IMR-90 (cell line): ENCODE data around the gene CYP24A1. TPM values are rescaled to one million over a fixed set of nuclear protein-coding genes. Genes with fewer than 3 reads are reported as not detected.

Experiments
- ATAC-seq: fragments of 200-7000 bp; cut with Tn5 transposase; 2 replicates; pipeline ENCODE4 v1.9.1; 2020; ENCODE audit warnings: low read depth, mild to moderate bottlenecking, moderate library complexity
- BruUV-seq: library from RNA; stranded (reverse); fragments of 400-500 nt; replicated peaks from 2 replicates; lab custom pipeline; 2021; lab: Mats Ljungman, UMichigan
- CTCF ChIA-PET: fragments of 300-600 bp; formaldehyde crosslinking; extraction: SDS; loops from one replicate; lab custom pipeline; 2021; ENCODE audit warnings: antibody characterized with exemption; lab: Yijun Ruan, JAX
- POLR2A ChIA-PET: fragments of 300-600 bp; sonication (Branson Sonifier 250); formaldehyde crosslinking; loops from one replicate; lab custom pipeline; 2022; ENCODE audit warnings: antibody characterized with exemption; ENCODE audit not compliant: unreplicated experiment; lab: Charles Lee
- DNase-seq: peaks from one replicate; pipeline ENCODE4 v3.0.0; 2013
- H2AFZ ChIP-seq: replicated peaks from 2 replicates; pipeline ENCODE3; 2013; ENCODE audit warnings: low read length, mild to moderate bottlenecking; ENCODE audit not compliant: poor library complexity
- H2AK5ac ChIP-seq: 2 replicates; pipeline ENCODE4 v1.6.1; 2013; ENCODE audit warnings: low read depth, low read length, inconsistent platforms
- H2AK9ac ChIP-seq: replicated peaks from 2 replicates; pipeline ENCODE3; 2013; ENCODE audit warnings: mild to moderate bottlenecking, low read depth, low read length, moderate library complexity; ENCODE audit not compliant: poor library complexity
- H2BK120ac ChIP-seq: 2 replicates; pipeline ENCODE4 v1.6.1; 2013; ENCODE audit warnings: low read depth, low read length, inconsistent platforms
- H2BK15ac ChIP-seq: 3 replicates; pipeline ENCODE4 v1.6.1; 2013; ENCODE audit warnings: low read depth, low read length, inconsistent platforms
- H2BK20ac ChIP-seq: 2 replicates; pipeline ENCODE4 v1.6.1; 2013; ENCODE audit warnings: low read depth, mild to moderate bottlenecking, inconsistent platforms, low read length, moderate library complexity
- H2BK5ac ChIP-seq: 2 replicates; pipeline ENCODE4 v1.6.1; 2013; ENCODE audit warnings: mild to moderate bottlenecking, low read depth, low read length, inconsistent platforms; ENCODE audit not compliant: poor library complexity, severe bottlenecking
- H3K14ac ChIP-seq: replicated peaks from 2 replicates; pipeline ENCODE4 v1.6.1; 2013; ENCODE audit warnings: low read depth, low read length, inconsistent platforms
- H3K18ac ChIP-seq: 2 replicates; pipeline ENCODE4 v1.6.1; 2013; ENCODE audit warnings: low read depth, low read length, control low read depth
- H3K23ac ChIP-seq: 2 replicates; pipeline ENCODE4 v1.6.1; 2013; ENCODE audit warnings: low read depth, low read length, inconsistent platforms
- H3K27ac ChIP-seq: 2 replicates; pipeline ENCODE4 v1.5.1; 2013; ENCODE audit warnings: mild to moderate bottlenecking, control low read depth, low read length; ENCODE audit not compliant: insufficient read depth
- H3K27me3 ChIP-seq: 2 replicates; pipeline ENCODE4 v1.6.1; 2013; ENCODE audit warnings: low read length; ENCODE audit not compliant: control insufficient read depth, insufficient read depth
- H3K36me3 ChIP-seq: 2 replicates; pipeline ENCODE4 v1.6.1; 2013; ENCODE audit warnings: low read length, mixed read lengths; ENCODE audit not compliant: control insufficient read depth, insufficient read depth
- H3K4ac ChIP-seq: 2 replicates; pipeline ENCODE4 v1.6.1; 2013; ENCODE audit warnings: low read depth, low read length, inconsistent platforms
- H3K4me1 ChIP-seq: 2 replicates; pipeline ENCODE4 v1.6.1; 2013; ENCODE audit warnings: low read length, mixed read lengths; ENCODE audit not compliant: control insufficient read depth, insufficient read depth
- H3K4me2 ChIP-seq: 2 replicates; pipeline ENCODE4 v1.6.1; 2013; ENCODE audit warnings: low read depth, mild to moderate bottlenecking, control low read depth, low read length, moderate library complexity
- H3K4me3 ChIP-seq: 2 replicates; pipeline ENCODE4 v1.5.1; 2013; ENCODE audit warnings: low read depth, mild to moderate bottlenecking, control low read depth, low read length, moderate library complexity; ENCODE audit not compliant: insufficient read depth
- H3K56ac ChIP-seq: 2 replicates; pipeline ENCODE4 v1.6.1; 2013; ENCODE audit warnings: low read length, inconsistent platforms; ENCODE audit not compliant: insufficient read depth; ENCODE audit errors: extremely low read depth
- H3K79me1 ChIP-seq, 2 experiments: 2 replicates each; pipeline ENCODE4 v1.6.1; 2013; ENCODE audit warnings: low read length in 2 of 2, inconsistent platforms in 1 of 2, low read depth in 1 of 2
- H3K9ac ChIP-seq: 2 replicates; pipeline ENCODE4 v1.6.1; 2013; ENCODE audit warnings: low read depth, low read length, control low read depth
- H3K9me1 ChIP-seq: 2 replicates; pipeline ENCODE4 v1.6.1; 2013; ENCODE audit warnings: low read length, inconsistent platforms; ENCODE audit not compliant: insufficient read depth
- H3K9me3 ChIP-seq: 2 replicates; pipeline ENCODE4 v1.6.1; 2013; ENCODE audit warnings: low read length; ENCODE audit not compliant: control insufficient read depth, insufficient read depth
- H4K20me1 ChIP-seq: 2 replicates; pipeline ENCODE4 v1.6.1; 2013; ENCODE audit warnings: low read length, inconsistent platforms; ENCODE audit not compliant: insufficient read depth
- H4K5ac ChIP-seq: 2 replicates; pipeline ENCODE4 v1.6.1; 2013; ENCODE audit warnings: mild to moderate bottlenecking, low read depth, low read length, control low read depth
- H4K8ac ChIP-seq, 2 experiments: 2 replicates each; pipeline ENCODE4 v1.6.1; 2013; ENCODE audit warnings: low read depth in 2 of 2, low read length in 2 of 2, control low read depth in 1 of 2, inconsistent platforms in 1 of 2
- H4K91ac ChIP-seq: 2 replicates; pipeline ENCODE4 v1.6.1; 2013; ENCODE audit warnings: low read depth, low read length, inconsistent platforms; ENCODE audit not compliant: insufficient read depth
- WGBS, 2 experiments: methylation state at CpG; one replicate each; pipeline versions ENCODE4 v1.1.5 to v1.1.7; 2013; ENCODE audit warnings: missing lambda C conversion rate in 2 of 2; ENCODE audit not compliant: insufficient read length in 1 of 2; ENCODE audit errors: extremely low coverage in 2 of 2; 5-methylcytosine and 5-hydroxymethylcytosine counted together
- dilution Hi-C: fragments of 300-500 bp; cut with HindIII; formaldehyde crosslinking; loops from one replicate; pipeline ENCODE4 v1.14.3; 2018; ENCODE audit warnings: low sequenced_read_pairs; ENCODE audit not compliant: unreplicated experiment
- in situ Hi-C: fragments of 300-500 bp; cut with MboI; formaldehyde crosslinking; loops from 3 replicates; pipeline ENCODE4 v1.14.3; 2019; ENCODE audit warnings: low sequenced_read_pairs, inconsistent platforms, mixed read lengths
- intact Hi-C: fragments of 100-400 bp; cut with micrococcal nuclease; formaldehyde crosslinking; loops from 2 replicates; pipeline ENCODE4 v1.10.0; 2022
- polyA plus RNA-seq, 3 experiments: library from polyadenylated mRNA; depleted of rRNA; stranded (reverse); fragments of >200 nt; gene quantifications; 2 replicates each; pipeline ENCODE4 v1.2.3, GENCODE V29; 2012; ENCODE audit warnings: low replicate concordance in 1 of 3
- total RNA-seq: library from RNA; depleted of rRNA; stranded (reverse); fragments of >200 nt; gene quantifications from 2 replicates; pipeline ENCODE4 v1.2.3, GENCODE V29; 2012
- TF ChIP-seq, protein P1 (sequence below): conservative IDR thresholded peaks from 2 replicates; pipeline ENCODE4 v1.5.1; 2012; ENCODE audit warnings: mild to moderate bottlenecking, low read depth, low read length, improper control_type of control experiment

The CYP24A1 gene
- total and polyA plus RNA-seq, 2 of the 4 experiments (the other 2 are of a cell fraction): not detected

- Histone ChIP-seq H3K4me1 (peaks cover 8% of the 10 kb centered on the region; the same call in 1 of the 2 replicates), H2BK5ac (peak overlapping the region; percentile 1), H3K9me3 (no peaks in the 10 kb centered on the region), H4K20me1 (no peaks in the 10 kb centered on the region), H2AK9ac (no peak overlapping the region), H4K5ac (peak overlapping the region; percentile 16; the same call in 1 of the 2 replicates), H2AFZ (peak overlapping the region; percentile 51), H3K9ac (peak overlapping the region; percentile 29; the same call in 1 of the 2 replicates), H3K23ac (no peak overlapping the region), H3K56ac (0 out of 2 replicates have a peak overlapping the region, but pooled peaks have one; percentile 0), H4K91ac (peak overlapping the region; percentile 37; the same call in 1 of the 2 replicates), H2BK20ac (peak overlapping the region; percentile 0; the same call in 1 of the 2 replicates), H3K4ac (peak overlapping the region; percentile 44; the same call in 1 of the 2 replicates), H3K36me3 (no peaks in the 10 kb centered on the region), H4K8ac (peak overlapping the region; percentile 75 to 76; a peak in 3 of 4 replicates), H3K14ac (no peak overlapping the region; the same call in 1 of the 2 replicates), H3K27ac (peak overlapping the region; percentile 89), H3K18ac (peak overlapping the region; percentile 27), H3K4me3 (no peak overlapping the region), H2BK120ac (peak overlapping the region; percentile 56), H3K4me2 (peak overlapping the region; percentile 13), H2AK5ac (peak overlapping the region; percentile 62), H2BK15ac (peak overlapping the region; percentile 93), H3K9me1 (no peaks in the 10 kb centered on the region), H3K27me3 (no peaks in the 10 kb centered on the region), H3K79me1 (no peaks in the 10 kb centered on the region)
- WGBS, 2 experiments: 59% methylated on average over 7 of the region's 15 CpGs; no CpG with 5 or more reads in 1 of the 2 experiments
- ATAC-seq (peak; percentile 59), DNase-seq (peak; percentile 28)
- dilution Hi-C loops: no loop called here
- BruUV-seq: no TSS peak
- intact Hi-C loops: no loop called here
- TF ChIP-seq, protein P1, sequence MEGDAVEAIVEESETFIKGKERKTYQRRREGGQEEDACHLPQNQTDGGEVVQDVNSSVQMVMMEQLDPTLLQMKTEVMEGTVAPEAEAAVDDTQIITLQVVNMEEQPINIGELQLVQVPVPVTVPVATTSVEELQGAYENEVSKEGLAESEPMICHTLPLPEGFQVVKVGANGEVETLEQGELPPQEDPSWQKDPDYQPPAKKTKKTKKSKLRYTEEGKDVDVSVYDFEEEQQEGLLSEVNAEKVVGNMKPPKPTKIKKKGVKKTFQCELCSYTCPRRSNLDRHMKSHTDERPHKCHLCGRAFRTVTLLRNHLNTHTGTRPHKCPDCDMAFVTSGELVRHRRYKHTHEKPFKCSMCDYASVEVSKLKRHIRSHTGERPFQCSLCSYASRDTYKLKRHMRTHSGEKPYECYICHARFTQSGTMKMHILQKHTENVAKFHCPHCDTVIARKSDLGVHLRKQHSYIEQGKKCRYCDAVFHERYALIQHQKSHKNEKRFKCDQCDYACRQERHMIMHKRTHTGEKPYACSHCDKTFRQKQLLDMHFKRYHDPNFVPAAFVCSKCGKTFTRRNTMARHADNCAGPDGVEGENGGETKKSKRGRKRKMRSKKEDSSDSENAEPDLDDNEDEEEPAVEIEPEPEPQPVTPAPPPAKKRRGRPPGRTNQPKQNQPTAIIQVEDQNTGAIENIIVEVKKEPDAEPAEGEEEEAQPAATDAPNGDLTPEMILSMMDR: no peak
- ChIA-PET POLR2A (no interaction called here), CTCF (interaction anchor here (0.6 to 1.4 kb wide), 2 partner anchors 32 to 84 kb away, joined by 4 to 5 read pairs; no protein-coding TSS in a partner anchor)
- in situ Hi-C loops: no loop called here
These were observed 58.5 kb downstream of the CYP24A1 start for GRCh38 chr20:54115172-54115854.
